ENCODE results near the gene GCK. TPM values are rescaled to one million over a fixed set of nuclear protein-coding genes. Genes with fewer than 3 reads are reported as not detected.

The GCK gene
- total and polyA plus RNA-seq, 2 donors (not counting 3 experiments of a cell fraction or from before 2014, with no cell fraction given) = 0.17 to 0.51 TPM

DNA sequence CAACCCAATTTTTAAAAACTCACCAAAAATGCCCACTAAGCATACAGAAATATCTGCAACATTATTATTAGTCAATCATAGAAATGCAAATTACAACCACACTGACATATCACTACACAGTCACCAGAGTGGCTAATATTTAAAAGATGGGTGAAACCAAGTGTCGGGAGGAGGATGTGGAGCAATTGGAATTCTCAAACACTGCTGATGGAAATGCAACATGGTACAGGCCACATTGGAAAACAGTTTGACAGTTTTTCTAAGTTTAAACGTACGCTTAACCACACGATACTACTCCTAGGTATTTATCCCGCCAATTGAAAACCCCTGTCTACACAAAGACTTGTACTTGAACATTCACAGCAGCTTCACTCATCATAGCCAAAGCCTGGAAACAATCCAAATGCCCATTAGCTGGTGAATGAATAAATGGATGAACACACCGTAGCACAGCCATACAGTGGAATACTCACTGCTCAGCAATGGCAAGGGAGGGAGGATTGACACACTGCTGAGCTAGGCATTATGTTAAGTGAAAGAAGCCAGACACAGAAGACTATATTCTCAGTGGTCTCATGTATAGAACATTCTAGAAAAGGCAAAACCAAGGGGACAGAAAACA lies 16.3 kb downstream of the GCK start:
- H3K36me3 ChIP-seq (ENCODE audit: control insufficient read depth in 2 of 2, extremely low read depth in 1 of 2, insufficient read depth in 2 of 2, low read length in 2 of 2) = no peaks in the 10 kb centered on the region
- no peak overlapping the region for H3K27ac ChIP-seq (ENCODE audit: insufficient read depth, low read depth, low read length)
- ChIA-PET POLR2A (interaction anchor here (0.6 kb wide), 1 partner anchor 37 kb away, joined by 3 read pairs; no protein-coding TSS in a partner anchor), CTCF (interaction anchor here (1.7 kb wide), 1 partner anchor 26 kb away, joined by 5 read pairs; no protein-coding TSS in a partner anchor)
- intact Hi-C loops (cut with micrococcal nuclease) = no loop called here
- no peak overlapping the region for H3K4me3 ChIP-seq (replicated peaks in 1 of 3; ENCODE audit: insufficient read depth in 1 of 3, low read depth in 1 of 3, low read length in 3 of 3)
- no peak overlapping the region for H2AFZ ChIP-seq (ENCODE audit: low read depth, low read length)
- dilution Hi-C loops (cut with MboI; ENCODE audit: extremely low pct_ligation_motif_present, low sequenced_read_pairs) = no loop called here
- no peaks in the 10 kb centered on the region for H4K20me1 ChIP-seq (replicated peaks; ENCODE audit: control insufficient read depth, extremely low read depth, insufficient read depth, low read length)
- no peaks in the 10 kb centered on the region for H3K9me1 ChIP-seq (replicated peaks; ENCODE audit: control insufficient read depth, extremely low read depth, insufficient read depth, low read length)
- H3K9ac ChIP-seq (replicated peaks; ENCODE audit: extremely low read depth, insufficient read depth, low read length) = no peak overlapping the region
- FAIRE-seq (no peak), DNase-seq (ENCODE audit: low read depth, low spot score) (no peak)
- no peaks in the 10 kb centered on the region for H3K79me2 ChIP-seq (ENCODE audit: control insufficient read depth, insufficient read depth, low read length)
- H3K4me1 ChIP-seq (ENCODE audit: control insufficient read depth, extremely low read depth, insufficient read depth, low read length) = no peaks in the 10 kb centered on the region
- peaks cover 9 to 12% of the 10 kb centered on the region in 2 experiments for H3K27me3 ChIP-seq (ENCODE audit: control insufficient read depth in 2 of 2, insufficient read depth in 2 of 2, low read length in 2 of 2)
- no TSS peak for BruUV-seq (replicated peaks)
- H3K4me2 ChIP-seq (ENCODE audit: insufficient read depth, low read length) = no peak overlapping the region
- no peak for TF ChIP-seq CTCF (IDR thresholded peaks at IDR 0.05; ENCODE audit: extremely low read depth in 1 of 2, insufficient read depth in 1 of 2, low read depth in 1 of 2, low read length in 2 of 2)
- TF ChIP-seq POLR2A (IDR thresholded peaks at IDR 0.05; ENCODE audit: low read depth, low read length) = no peak
- TF ChIP-seq POLR2AphosphoS5 (IDR thresholded peaks at IDR 0.05; ENCODE audit: insufficient read depth, low read depth, low read length) = no peak
- TF ChIP-seq, protein P1, sequence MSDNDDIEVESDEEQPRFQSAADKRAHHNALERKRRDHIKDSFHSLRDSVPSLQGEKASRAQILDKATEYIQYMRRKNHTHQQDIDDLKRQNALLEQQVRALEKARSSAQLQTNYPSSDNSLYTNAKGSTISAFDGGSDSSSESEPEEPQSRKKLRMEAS (IDR thresholded peaks at IDR 0.05; ENCODE audit: insufficient read depth, insufficient read length) = no peak
- no peak for TF ChIP-seq EZH2 (IDR thresholded peaks at IDR 0.05; ENCODE audit: borderline replicate concordance, low read depth, low read length, severe bottlenecking)
- TF ChIP-seq GATA2 (IDR thresholded peaks at IDR 0.05; ENCODE audit: insufficient read depth, insufficient read length, low read depth, low read length) = no peak
- no peak for TF ChIP-seq MYC (IDR thresholded peaks at IDR 0.05; ENCODE audit: low read depth, low read length)
- TF ChIP-seq FOS (IDR thresholded peaks at IDR 0.05; ENCODE audit: borderline replicate concordance, insufficient read depth, low read length) = no peak
- TF ChIP-seq JUN (IDR thresholded peaks at IDR 0.05; ENCODE audit: borderline replicate concordance, insufficient read depth, insufficient read length, low read depth) = no peak
- H3K9me3 ChIP-seq (replicated peaks; ENCODE audit: control insufficient read depth, insufficient read depth, low read length) = no peaks in the 10 kb centered on the region
